Liver (tissue), 3 donors: ENCODE measurements around the gene COL15A1.

ENCODE experiments used
- ATF3 ChIP-seq: IDR thresholded peaks from 2 replicates; pipeline ENCODE4 v1.6.1; 2016; ENCODE audit warnings: antibody characterized with exemption
- CTCF ChIP-seq: fragments of 150-350 bp; IDR thresholded peaks from 2 replicates; pipeline ENCODE4 v1.5.1; 2017; ENCODE audit warnings: improper control_type of control experiment, low read depth, low read length; ENCODE audit not compliant: missing input control
- MAX ChIP-seq: IDR thresholded peaks from 2 replicates; pipeline ENCODE4 v1.6.1; 2016; ENCODE audit warnings: antibody characterized with exemption
- REST ChIP-seq: IDR thresholded peaks from 2 replicates; pipeline ENCODE4 v1.6.1; 2016; ENCODE audit warnings: antibody characterized with exemption, mild to moderate bottlenecking
- SP1 ChIP-seq: IDR thresholded peaks from 2 replicates; pipeline ENCODE4 v1.6.1; 2018; ENCODE audit warnings: antibody characterized with exemption, mild to moderate bottlenecking
- TAF1 ChIP-seq: conservative IDR thresholded peaks from 2 replicates; pipeline ENCODE4 v1.6.1; 2016; ENCODE audit warnings: antibody characterized with exemption, mild to moderate bottlenecking
- YY1 ChIP-seq: IDR thresholded peaks from 2 replicates; pipeline ENCODE4 v1.6.1; 2016; ENCODE audit warnings: antibody characterized with exemption, mild to moderate bottlenecking
- donor health status: healthy.
- donor health status: healthy.

- TF ChIP-seq CTCF (no peak), SP1 (no peak), TAF1 (no peak), MAX (no peak), ATF3 (no peak), YY1 (no peak), REST (no peak)
Measured at GRCh38 chr9:99031994-99032393, 88.3 kb downstream of the COL15A1 start.
